ENCODE data around the gene YARS1.

The YARS1 gene

GRCh38 chr1:32775640-32776337, 41.4 kb downstream of the YARS1 start:
- peak; percentile 37 for DNase-seq

DNA sequence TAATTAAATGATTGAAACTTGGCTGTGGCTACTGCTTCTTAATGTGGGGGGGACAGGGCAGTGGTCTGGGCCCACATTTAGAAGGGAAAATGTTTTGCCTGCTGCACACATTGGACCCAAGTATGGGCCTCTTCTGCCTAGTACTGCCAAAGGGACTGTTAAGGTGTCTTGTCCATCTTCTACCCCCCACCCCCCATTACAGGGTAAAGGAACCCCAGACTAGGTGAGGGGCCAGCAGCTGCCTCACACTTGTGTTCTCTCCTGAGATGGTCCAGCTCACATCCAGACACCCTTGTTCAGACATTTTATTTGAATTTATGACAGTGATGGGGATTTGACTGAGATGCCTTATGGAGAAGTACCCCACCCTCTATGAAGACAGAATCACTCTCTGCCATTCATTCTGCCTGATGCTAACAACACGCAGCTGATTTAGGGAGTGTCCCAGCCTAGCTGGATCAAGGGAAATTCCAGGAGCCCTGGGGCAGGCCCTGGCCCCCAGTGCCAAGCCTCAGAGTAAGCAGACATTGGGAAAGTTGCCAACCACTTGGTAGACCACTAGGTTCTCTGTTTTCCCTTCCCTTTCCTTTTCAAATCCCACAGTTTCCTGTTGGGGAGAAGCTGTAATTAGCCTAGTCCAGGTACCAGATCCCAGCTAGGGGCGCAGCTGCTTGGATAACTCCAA, 42.1 kb downstream of the YARS1 start:
- no peak for DNase-seq

DNA sequence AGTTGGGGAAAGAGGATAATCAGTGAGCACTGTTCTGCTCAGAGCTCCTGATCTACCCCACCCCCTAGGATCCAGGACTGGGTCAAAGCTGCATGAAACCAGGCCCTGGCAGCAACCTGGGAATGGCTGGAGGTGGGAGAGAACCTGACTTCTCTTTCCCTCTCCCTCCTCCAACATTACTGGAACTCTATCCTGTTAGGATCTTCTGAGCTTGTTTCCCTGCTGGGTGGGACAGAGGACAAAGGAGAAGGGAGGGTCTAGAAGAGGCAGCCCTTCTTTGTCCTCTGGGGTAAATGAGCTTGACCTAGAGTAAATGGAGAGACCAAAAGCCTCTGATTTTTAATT, 42.7 kb downstream of the YARS1 start:
- DNase-seq, result no peak

DNA sequence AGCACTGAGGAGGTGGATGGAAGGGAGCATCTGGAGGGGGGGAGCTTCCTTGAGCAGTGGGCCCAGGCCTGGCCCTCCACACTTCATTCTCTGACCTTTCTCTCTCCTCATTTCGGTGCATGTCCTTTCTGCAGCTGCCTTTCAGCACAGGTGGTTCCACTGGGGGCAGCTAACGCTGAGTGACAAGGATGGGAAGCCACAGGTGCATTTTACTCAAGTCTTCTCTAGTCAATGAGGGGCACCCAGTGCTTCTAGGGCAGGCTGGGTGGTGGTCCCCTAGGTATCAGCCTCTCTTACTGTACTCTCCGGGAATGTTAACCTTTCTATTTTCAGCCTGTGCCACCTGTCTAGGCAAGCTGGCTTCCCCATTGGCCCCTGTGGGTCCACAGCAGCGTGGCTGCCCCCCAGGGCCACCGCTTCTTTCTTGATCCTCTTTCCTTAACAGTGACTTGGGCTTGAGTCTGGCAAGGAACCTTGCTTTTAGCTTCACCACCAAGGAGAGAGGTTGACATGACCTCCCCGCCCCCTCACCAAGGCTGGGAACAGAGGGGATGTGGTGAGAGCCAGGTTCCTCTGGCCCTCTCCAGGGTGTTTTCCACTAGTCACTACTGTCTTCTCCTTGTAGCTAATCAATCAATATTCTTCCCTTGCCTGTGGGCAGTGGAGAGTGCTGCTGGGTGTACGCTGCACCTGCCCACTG, 43.2 kb downstream of the YARS1 start:
- DNase-seq, result no peak

- peak; percentile 55 for DNase-seq
These were observed 44.0 kb downstream of the YARS1 start for GRCh38 chr1:32773018-32773763.

GRCh38 chr1:32772281-32773017, 44.7 kb downstream of the YARS1 start:
- DNase-seq, result no peak

DNA sequence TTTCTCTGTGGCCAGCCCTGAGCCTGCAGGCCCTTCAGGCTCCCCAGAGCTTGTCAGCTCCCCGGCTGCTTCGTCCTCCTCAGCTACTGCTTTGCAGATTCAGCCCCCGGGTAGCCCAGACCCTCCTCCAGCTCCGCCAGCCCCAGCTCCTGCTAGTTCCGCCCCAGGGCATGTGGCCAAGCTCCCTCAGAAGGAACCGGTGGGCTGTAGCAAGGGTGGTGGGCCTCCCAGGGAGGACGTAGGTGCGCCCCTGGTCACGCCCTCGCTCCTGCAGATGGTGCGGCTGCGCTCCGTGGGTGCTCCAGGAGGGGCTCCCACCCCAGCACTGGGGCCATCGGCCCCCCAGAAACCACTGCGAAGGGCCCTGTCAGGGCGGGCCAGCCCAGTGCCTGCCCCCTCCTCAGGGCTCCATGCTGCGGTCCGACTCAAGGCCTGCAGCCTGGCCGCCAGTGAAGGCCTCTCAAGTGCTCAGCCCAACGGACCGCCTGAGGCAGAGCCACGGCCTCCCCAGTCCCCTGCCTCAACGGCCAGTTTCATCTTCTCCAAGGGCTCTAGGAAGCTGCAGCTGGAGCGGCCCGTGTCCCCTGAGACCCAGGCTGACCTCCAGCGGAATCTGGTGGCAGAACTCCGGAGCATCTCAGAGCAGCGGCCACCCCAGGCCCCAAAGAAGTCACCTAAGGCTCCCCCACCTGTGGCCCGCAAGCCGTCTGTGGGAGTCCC, 45.4 kb downstream of the YARS1 start:
- DNase-seq, result no peak

GRCh38 chr1:32770741-32771548, 46.2 kb downstream of the YARS1 start:
- no peak for DNase-seq

DNA sequence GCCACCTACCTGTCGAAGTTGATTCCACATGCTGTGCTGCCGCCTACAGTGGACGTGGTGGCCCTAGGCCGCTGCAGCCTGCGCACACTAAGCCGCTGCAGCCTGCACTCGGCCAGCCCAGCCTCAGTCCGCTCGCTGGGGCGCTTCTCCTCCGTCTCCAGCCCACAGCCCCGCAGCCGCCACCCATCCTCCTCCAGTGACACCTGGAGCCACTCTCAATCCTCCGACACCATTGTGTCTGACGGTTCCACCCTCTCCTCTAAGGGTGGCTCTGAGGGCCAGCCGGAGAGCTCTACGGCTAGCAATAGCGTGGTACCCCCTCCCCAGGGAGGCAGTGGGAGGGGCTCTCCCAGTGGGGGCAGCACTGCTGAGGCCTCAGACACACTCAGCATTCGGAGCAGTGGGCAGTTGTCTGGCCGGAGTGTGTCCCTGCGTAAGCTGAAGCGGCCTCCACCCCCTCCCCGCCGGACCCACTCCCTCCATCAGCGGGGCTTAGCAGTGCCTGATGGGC, 46.9 kb downstream of the YARS1 start:
- DNase-seq, result no peak

DNA sequence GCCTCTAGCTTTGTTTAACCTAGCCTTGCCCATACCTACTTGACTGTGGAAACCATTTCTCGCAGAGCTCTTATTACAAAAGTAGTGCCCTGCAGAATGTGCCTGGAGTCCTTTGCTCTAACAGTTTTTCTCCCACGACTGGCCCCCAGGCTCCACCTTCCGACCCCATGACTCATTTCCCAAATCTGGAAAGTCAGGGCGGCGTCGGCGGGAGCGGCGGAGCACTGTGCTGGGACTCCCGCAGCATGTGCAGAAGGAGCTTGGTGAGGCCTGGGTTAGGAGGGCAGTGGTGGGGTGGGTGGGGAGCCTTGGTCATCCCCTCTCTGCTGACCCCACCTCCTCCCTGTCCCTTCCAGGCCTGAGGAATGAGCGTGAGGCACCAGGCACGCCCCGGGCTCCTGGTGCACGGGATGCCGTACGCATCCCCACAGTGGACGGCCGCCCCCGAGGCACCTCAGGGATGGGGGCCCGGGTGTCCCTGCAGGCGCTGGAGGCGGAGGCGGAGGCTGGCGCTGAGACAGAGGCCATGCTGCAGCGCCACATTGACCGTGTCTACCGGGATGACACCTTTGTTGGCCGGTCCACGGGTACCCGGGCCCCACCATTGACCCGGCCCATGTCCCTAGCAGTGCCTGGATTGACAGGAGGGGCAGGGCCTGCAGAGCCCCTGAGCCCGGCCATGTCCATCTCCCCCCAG, 47.5 kb downstream of the YARS1 start:
- peak; percentile 27 for DNase-seq

DNA sequence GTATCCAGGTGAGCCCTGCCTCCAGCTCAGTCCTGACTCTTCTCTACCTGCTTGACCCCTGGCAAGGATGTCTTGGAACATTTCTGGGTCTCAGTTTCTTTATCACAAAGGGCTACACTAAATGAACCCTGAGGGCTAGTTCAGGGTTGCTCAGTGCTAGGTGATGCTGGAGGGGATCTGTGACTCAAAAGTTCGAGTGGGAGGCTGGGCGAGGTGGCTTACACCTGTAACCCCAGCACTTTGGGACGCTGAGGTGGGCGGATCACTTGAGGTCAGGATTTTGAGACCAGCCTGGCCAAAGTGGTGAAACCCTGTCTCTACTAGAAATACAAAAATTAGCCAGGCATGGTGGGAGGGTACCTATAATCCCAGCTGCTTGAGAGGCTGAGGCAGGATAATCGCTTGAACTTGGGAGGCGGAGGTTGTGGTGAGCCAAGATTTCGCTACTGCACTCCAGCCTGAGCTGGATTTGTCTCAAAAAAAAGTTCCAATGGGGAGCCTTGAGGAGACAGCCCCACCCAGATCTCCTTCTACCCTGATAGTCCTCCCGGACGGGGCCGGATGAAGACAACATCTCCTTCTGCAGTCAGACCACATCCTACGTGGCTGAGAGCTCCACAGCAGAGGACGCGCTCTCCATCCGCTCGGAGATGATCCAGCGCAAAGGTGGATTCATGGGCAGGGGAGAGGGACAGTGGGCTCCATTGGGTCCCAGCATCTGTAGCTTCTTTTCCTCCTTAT, 48.9 kb downstream of the YARS1 start:
- DNase-seq, result no peak

DNA sequence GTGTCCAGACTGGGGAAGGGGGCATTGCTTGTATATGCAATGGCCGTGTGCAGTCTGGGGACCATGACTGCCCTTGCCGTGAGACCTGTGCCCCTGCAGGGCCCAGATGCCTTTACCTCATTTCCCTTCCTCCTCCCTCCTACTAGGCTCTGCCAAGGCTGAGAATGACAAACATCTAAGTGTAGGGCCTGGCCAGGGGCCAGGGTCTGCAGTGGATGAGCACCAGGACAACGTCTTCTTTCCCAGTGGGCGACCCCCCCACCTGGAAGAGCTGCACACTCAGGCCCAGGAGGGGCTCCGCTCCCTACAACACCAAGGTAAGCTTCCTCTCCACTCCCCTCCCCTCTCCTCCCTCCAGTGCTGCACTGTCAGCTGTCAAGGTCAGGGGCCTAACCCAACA, 49.5 kb downstream of the YARS1 start:
- no peak for DNase-seq

DNA sequence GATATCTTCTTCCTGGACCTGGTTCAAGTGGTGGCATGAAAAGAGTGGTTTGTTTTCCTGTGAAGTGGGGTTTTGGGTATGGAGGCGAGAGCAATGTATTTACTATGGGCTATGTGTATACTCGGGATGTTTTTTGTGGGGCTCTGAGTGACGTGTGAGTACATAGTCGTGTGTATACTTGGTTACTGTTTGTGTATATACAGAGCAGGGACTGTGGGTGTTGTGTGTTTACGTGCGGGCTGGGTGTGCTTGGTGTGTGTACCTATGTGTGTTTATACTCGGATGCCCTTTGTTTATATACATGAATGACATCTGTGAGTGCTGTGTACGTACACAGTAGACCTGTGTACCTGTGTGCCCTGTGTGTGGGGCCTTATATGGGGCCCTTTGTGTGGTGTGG, 50.0 kb downstream of the YARS1 start:
- no peak for DNase-seq

DNA sequence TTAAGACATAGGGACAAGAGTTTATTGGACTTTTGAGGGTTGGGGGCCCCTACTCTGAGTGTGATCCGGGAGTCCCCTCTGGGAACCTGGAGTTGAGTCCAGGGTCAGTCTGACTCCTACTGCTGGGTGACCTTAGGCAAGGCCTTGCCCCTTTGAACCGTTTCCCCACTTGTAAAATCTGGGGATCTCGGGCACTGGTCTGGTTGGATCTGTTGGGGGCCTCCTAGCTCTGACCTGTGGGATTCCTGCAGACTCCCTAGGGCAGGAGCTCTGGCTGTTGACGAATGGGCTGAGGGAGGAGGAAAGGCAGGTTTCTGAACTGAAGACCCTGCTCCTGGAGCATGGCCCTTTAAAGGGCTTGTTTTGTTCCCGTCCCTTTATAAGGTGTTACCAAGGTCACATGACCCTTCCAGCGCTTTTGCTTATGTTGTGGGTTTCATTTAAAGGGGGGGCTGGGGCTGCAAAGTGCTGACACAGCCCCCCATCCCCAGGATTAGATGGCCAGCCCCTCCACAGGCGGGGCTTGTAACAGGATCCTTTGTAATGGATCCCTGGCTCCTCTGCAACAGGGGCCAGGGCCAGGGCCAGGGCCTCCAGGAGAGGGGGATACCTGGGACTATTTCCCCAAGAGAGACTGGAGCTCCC, 50.7 kb downstream of the YARS1 start:
- no peak for DNase-seq

- DNase-seq, result no peak
These were observed 51.4 kb downstream of the YARS1 start for GRCh38 chr1:32765570-32766327.

- DNase-seq, result no peak
These were observed 52.2 kb downstream of the YARS1 start for GRCh38 chr1:32764826-32765569.

DNA sequence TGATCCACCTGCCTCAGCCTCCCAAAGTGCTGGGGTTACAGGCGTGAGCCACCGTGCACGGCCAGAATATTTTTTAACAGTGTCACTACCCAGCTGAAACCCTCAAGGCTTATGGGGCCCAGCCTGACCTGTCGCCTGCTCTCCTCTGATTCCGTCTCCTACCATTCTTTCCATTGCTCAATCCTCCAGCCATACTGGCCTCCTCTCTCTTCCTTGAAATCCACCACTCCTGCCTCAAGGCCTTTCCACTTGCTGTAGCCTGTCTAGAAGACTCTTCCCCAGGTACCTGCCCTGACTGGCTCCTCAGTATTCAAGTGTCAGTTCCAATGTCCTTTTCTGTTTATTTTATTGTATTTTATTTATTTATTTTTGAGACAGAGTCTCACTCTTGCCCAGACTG, 53.9 kb downstream of the YARS1 start:
- no peak for DNase-seq

DNA sequence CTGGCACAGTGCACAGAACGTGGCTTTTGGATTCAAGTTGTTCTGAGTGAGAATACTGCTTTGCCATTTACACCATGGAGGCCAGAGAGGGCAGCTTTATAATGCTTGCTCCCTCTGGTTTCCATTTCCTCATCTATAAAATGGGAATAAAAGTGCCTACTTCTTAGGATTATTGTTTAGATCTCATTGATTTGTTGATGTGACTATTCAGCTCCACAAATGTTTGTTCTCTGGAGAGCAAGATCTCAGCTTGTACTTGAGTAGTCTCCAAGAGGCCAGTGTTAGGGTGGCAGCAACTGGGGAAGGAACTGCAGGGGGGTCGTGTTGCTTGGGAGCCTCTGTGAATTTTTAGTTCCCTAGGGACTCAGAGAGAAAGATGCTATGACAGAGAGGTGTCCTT, 55.2 kb downstream of the YARS1 start:
- DNase-seq, result no peak

All from HCEC 1CT (cell line).